Activated B cell treated with CpG ODN at 0.5 μM for 24 hours (primary cell): ENCODE results near the gene ANGPTL2. TPM values are rescaled to one million over a fixed set of nuclear protein-coding genes. Genes with fewer than 3 reads are reported as not detected.

Experiments used
- ATAC-seq: fragments of 200-7000 bp; cut with Tn5 transposase; one replicate; pipeline ENCODE4 v1.10.0; 2021; ENCODE audit warnings: low read depth, mild to moderate bottlenecking, moderate library complexity
- CTCF ChIA-PET: fragments of 350-600 bp; sonication (Branson Sonifier 250); formaldehyde crosslinking; loops from one replicate; lab custom pipeline; 2021; ENCODE audit warnings: antibody characterized with exemption; lab: Charles Lee
- POLR2A ChIA-PET: fragments of 350-600 bp; sonication (Branson Sonifier 250); formaldehyde crosslinking; loops from one replicate; lab custom pipeline; 2021; ENCODE audit warnings: antibody characterized with exemption; lab: Charles Lee
- DNase-seq: peaks from one replicate; pipeline ENCODE4 v3.0.0; 2022
- H3K27ac Mint-ChIP-seq: one replicate; pipeline ENCODE4 v1.8.0; 2020; ENCODE audit warnings: mixed read lengths
- H3K27me3 Mint-ChIP-seq: one replicate; pipeline ENCODE4 v1.8.0; 2021; ENCODE audit warnings: mixed read lengths
- H3K36me3 Mint-ChIP-seq: one replicate; pipeline ENCODE4 v1.8.0; 2021; ENCODE audit warnings: low read depth, mixed read lengths
- H3K4me1 Mint-ChIP-seq: one replicate; pipeline ENCODE4 v1.8.0; 2021; ENCODE audit warnings: mixed read lengths
- H3K4me3 Mint-ChIP-seq: one replicate; pipeline ENCODE4 v1.8.0; 2020; ENCODE audit warnings: mild to moderate bottlenecking, mixed read lengths
- H3K9me3 Mint-ChIP-seq: one replicate; pipeline ENCODE4 v1.8.0; 2020; ENCODE audit warnings: mixed read lengths
- CTCF ChIP-seq: fragments of 200-600 bp; IDR thresholded peaks from one replicate; pipeline ENCODE4 v1.8.0; 2022; ENCODE audit warnings: antibody characterized with exemption, mild to moderate bottlenecking
- intact Hi-C: fragments of 100-400 bp; cut with micrococcal nuclease; formaldehyde crosslinking; loops from one replicate; pipeline ENCODE4 v1.15.1; 2024
- total RNA-seq: library from RNA; stranded (reverse); gene quantifications from 2 replicates; pipeline ENCODE4 v1.2.3, GENCODE V29; 2022

The ANGPTL2 gene
- total RNA-seq, 1 donor from 2014 or later: not detected

- intact Hi-C loops: no loop called here
- CTCF ChIA-PET: no interaction called here
Measured at GRCh38 chr9:127083138-127083980, 39.1 kb downstream of the ANGPTL2 start.

GRCh38 chr9:127081250-127082185 lies 40.9 kb downstream of the ANGPTL2 start:
- no peak for ATAC-seq
- CTCF ChIA-PET: no interaction called here
- H3K27me3 Mint-ChIP-seq: no peaks in the 10 kb centered on the region
- no peak for DNase-seq
- H3K9me3 Mint-ChIP-seq: no peaks in the 10 kb centered on the region
- H3K27ac Mint-ChIP-seq: no peak overlapping the region
- H3K4me1 Mint-ChIP-seq: no peaks in the 10 kb centered on the region
- peaks cover 23% of the 10 kb centered on the region for H3K36me3 Mint-ChIP-seq
- H3K4me3 Mint-ChIP-seq: no peak overlapping the region
- no peak for TF ChIP-seq CTCF
- POLR2A ChIA-PET: no interaction called here
- intact Hi-C loops: no loop called here

More at GRCh38 chr9:127083138-127083980, 39.1 kb downstream of the ANGPTL2 start:
- no peak for ATAC-seq
- Mint-ChIP-seq H3K27me3 (no peaks in the 10 kb centered on the region), H3K27ac (no peak overlapping the region), H3K9me3 (no peaks in the 10 kb centered on the region), H3K4me3 (no peak overlapping the region), H3K36me3 (peaks cover 26% of the 10 kb centered on the region), H3K4me1 (no peaks in the 10 kb centered on the region)
- TF ChIP-seq CTCF: no peak
- POLR2A ChIA-PET: no interaction called here
- no peak for DNase-seq

DNA sequence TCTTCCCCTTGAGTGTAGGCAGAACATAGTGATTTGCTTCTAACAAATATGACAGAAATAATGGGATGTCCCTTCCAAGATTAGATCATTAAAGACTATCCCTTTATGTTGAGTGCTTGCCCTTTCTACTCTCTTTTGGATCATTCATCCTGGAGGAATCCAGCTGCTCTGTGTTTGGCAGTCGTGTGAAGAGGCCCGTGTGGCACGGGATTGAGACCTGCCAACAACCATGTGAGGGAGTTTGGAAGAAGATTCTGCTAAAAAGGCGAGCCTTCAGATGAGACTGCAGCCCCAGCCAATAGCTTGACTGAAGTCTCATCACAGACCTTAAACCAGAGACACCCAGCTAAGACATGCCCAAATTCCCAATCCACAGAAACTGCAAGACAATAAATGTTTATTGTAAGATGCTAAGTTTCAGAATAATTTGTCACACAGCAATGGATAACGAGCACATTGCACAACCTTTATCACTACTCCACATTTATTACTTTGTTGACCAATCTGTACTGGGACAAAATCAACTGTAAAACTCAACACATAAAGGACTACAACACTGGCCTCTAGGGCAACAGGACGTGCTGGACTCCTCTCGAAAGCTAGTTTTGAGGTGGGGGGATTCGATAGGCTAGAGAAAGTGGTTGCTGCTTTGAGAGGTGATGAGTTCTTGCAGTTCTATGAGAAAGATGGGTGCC lies 42.8 kb downstream of the ANGPTL2 start:
- DNase-seq (no peak), ATAC-seq (no peak)
- no peak for TF ChIP-seq CTCF
- intact Hi-C loops: no loop called here
- Mint-ChIP-seq H3K9me3 (no peaks in the 10 kb centered on the region), H3K36me3 (peaks cover 23% of the 10 kb centered on the region), H3K4me1 (no peaks in the 10 kb centered on the region), H3K27ac (no peak overlapping the region), H3K27me3 (no peaks in the 10 kb centered on the region), H3K4me3 (no peak overlapping the region)
- POLR2A ChIA-PET: no interaction called here
- CTCF ChIA-PET: no interaction called here

DNA sequence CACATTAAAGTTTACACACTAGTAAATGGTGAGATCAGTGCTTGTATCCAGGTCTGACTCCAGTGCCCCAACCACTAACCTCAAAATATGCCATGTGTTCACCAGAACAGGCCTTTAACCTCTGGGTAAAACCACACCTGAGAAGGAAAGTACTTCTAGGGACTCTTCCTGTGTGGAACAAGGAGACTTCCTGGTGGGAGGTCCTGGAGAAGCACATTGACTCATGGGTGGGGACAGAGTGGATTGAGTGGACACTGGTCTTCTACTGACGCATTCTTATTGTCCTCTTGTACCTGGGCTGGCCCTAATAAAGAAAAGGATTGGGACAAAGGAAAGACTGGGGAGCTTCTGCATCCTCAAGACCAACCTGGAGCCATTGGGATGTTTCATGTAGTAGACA lies 43.4 kb downstream of the ANGPTL2 start:
- H3K4me1 Mint-ChIP-seq: no peaks in the 10 kb centered on the region
- POLR2A ChIA-PET: no interaction called here
- H3K27me3 Mint-ChIP-seq: no peaks in the 10 kb centered on the region
- no peaks in the 10 kb centered on the region for H3K9me3 Mint-ChIP-seq
- intact Hi-C loops: no loop called here
- H3K27ac Mint-ChIP-seq: no peak overlapping the region
- no peak overlapping the region for H3K4me3 Mint-ChIP-seq
- CTCF ChIA-PET: interaction anchor here (0.7 kb wide), 1 partner anchor 19 kb away, joined by 3 read pairs; no protein-coding TSS in a partner anchor
- DNase-seq (no peak), ATAC-seq (no peak)
- H3K36me3 Mint-ChIP-seq: peaks cover 25% of the 10 kb centered on the region
- no peak for TF ChIP-seq CTCF
